Urothelium cell line (cell line): ENCODE data around the gene NDUFAF8.
A peak's percentile ranks its signal among the peaks of the same experiment; 100 is the strongest.

Source experiments
- DNase-seq: peaks from one replicate; pipeline ENCODE4 v3.0.0; 2011; ENCODE audit warnings: low spot score, mixed read lengths
- FAIRE-seq: peaks from 2 replicates; lab custom pipeline; 2011; peaks lifted over from hg19 to GRCh38; lab: Jason Lieb, UNC

The NDUFAF8 gene

GRCh38 chr17:81288715-81289114, 49.6 kb downstream of the NDUFAF8 start:
- FAIRE-seq, result no peak
- no peak for DNase-seq

DNA sequence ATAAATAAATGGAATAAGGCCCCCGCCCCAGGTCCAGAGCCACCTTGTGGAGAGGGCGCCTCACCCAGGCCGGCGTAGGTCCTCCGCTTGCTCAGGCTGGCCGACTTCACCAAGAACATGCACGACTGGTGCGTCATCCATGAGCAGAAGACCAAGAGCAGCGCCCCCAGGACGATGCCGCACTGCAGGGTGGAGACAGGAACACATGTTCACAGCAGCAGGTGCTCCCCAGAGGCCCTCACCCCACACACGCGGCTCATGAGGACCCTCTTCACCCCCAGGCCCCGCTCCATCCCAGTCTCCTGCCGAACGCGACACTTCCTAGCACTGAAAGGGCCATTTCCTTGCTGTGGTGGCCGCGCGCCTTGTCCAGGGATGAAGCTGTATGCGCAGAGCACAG, 50.5 kb downstream of the NDUFAF8 start:
- DNase-seq, result no peak
- no peak for FAIRE-seq

GRCh38 chr17:81290230-81290629, 51.1 kb downstream of the NDUFAF8 start:
- DNase-seq (no peak), FAIRE-seq (peak; percentile 13)
